ENCODE results near the gene AGPAT2.

DNA sequence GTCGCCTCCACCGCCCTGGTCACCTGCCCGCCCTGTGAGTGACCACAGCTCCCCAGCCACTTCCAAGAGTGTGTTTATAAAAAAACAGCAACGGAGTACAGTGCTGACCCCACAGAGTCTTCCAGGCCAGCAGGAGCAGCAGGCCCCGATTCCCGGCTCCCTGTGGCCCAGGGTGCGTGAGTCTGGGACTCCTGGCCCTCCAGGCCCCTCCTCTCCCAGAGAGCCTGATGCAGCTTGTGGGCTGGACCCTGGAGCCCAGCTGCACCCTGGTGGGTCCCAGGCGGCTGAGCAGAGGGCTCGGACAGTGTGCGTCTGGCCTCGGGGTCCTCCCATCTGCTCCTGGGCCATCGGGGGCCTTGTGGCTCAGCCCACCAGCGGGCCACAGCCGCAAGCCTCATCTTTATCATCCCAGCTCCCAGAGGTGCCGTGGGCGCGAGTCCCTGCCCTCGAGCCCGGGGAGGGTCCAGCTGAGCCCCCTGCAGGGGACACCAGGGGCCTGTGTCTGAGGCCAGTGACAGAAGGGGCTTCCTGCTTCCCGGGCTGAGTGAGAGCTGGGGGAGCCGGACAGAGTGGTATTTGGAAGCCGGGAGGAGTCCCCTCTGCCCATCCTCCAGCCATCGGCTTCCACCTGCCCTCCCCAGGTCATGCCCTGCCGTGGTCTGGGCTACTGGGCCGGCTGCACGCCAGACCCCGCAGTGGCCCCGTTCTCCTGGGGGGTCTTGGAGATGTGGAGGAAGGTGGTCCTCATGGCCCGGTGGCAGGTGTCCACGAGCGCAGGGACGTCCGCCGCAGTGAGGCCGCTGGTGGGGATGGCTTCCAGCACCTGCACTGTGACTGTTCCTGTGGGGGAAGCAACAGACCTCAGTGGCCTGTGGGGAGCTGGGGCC is 13.9 kb downstream of the AGPAT2 start:
- TF ChIP-seq, protein P1, sequence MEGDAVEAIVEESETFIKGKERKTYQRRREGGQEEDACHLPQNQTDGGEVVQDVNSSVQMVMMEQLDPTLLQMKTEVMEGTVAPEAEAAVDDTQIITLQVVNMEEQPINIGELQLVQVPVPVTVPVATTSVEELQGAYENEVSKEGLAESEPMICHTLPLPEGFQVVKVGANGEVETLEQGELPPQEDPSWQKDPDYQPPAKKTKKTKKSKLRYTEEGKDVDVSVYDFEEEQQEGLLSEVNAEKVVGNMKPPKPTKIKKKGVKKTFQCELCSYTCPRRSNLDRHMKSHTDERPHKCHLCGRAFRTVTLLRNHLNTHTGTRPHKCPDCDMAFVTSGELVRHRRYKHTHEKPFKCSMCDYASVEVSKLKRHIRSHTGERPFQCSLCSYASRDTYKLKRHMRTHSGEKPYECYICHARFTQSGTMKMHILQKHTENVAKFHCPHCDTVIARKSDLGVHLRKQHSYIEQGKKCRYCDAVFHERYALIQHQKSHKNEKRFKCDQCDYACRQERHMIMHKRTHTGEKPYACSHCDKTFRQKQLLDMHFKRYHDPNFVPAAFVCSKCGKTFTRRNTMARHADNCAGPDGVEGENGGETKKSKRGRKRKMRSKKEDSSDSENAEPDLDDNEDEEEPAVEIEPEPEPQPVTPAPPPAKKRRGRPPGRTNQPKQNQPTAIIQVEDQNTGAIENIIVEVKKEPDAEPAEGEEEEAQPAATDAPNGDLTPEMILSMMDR (IDR thresholded peaks at IDR 0.05; ENCODE audit: borderline replicate concordance, extremely low read depth, low read length, poor library complexity, severe bottlenecking) = no peak
- no peak for TF ChIP-seq EZH2 (IDR thresholded peaks at IDR 0.05; ENCODE audit: borderline replicate concordance, low read depth, low read length, severe bottlenecking)

Data from DND-41 (cell line).